ENCODE measurements around the gene ETF1.

Gene ETF1

GRCh38 chr5:138545919-138546562 is 3.0 kb upstream of the ETF1 start:
- TF ChIP-seq CREB1 (IDR thresholded peaks at IDR 0.05; ENCODE audit: low read depth) (no peak), TEAD4 (IDR thresholded peaks at IDR 0.05) (no peak), TCF12 (IDR thresholded peaks at IDR 0.05; ENCODE audit: low read depth) (no peak), FOXM1 (IDR thresholded peaks at IDR 0.05; ENCODE audit: borderline replicate concordance, low read depth) (no peak), TAF1 (IDR thresholded peaks at IDR 0.05; ENCODE audit: low read depth) (no peak), ZBTB7A (IDR thresholded peaks at IDR 0.05; ENCODE audit: low read depth) (no peak), CEBPB (IDR thresholded peaks at IDR 0.05) (no peak), EP300 (IDR thresholded peaks at IDR 0.05; ENCODE audit: borderline replicate concordance) (no peak), NFIC (IDR thresholded peaks at IDR 0.05) (no peak), YY1 (IDR thresholded peaks at IDR 0.05; ENCODE audit: low read depth) (no peak), REST (IDR thresholded peaks at IDR 0.05; ENCODE audit: low read depth) (no peak)
- TF ChIP-seq, protein P1, sequence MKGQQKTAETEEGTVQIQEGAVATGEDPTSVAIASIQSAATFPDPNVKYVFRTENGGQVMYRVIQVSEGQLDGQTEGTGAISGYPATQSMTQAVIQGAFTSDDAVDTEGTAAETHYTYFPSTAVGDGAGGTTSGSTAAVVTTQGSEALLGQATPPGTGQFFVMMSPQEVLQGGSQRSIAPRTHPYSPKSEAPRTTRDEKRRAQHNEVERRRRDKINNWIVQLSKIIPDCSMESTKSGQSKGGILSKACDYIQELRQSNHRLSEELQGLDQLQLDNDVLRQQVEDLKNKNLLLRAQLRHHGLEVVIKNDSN (IDR thresholded peaks at IDR 0.05) = no peak

- TF ChIP-seq EP300 (IDR thresholded peaks at IDR 0.05; ENCODE audit: borderline replicate concordance) (no peak), REST (IDR thresholded peaks at IDR 0.05; ENCODE audit: low read depth) (no peak), CEBPB (IDR thresholded peaks at IDR 0.05) (no peak), CREB1 (IDR thresholded peaks at IDR 0.05; ENCODE audit: low read depth) (no peak), ZBTB7A (IDR thresholded peaks at IDR 0.05; ENCODE audit: low read depth) (no peak), FOXM1 (IDR thresholded peaks at IDR 0.05; ENCODE audit: borderline replicate concordance, low read depth) (no peak), TEAD4 (IDR thresholded peaks at IDR 0.05) (no peak), EGR1 (IDR thresholded peaks at IDR 0.05) (no peak), TAF1 (IDR thresholded peaks at IDR 0.05; ENCODE audit: low read depth) (no peak), NFIC (IDR thresholded peaks at IDR 0.05) (no peak), YY1 (IDR thresholded peaks at IDR 0.05; ENCODE audit: low read depth) (no peak), TCF12 (IDR thresholded peaks at IDR 0.05; ENCODE audit: low read depth) (no peak), RAD21 (IDR thresholded peaks at IDR 0.05; ENCODE audit: low read depth) (no peak)
- TF ChIP-seq, protein P1 (IDR thresholded peaks at IDR 0.05) = no peak
Measured at GRCh38 chr5:138544181-138545134, 1.4 kb upstream of the ETF1 start.

DNA sequence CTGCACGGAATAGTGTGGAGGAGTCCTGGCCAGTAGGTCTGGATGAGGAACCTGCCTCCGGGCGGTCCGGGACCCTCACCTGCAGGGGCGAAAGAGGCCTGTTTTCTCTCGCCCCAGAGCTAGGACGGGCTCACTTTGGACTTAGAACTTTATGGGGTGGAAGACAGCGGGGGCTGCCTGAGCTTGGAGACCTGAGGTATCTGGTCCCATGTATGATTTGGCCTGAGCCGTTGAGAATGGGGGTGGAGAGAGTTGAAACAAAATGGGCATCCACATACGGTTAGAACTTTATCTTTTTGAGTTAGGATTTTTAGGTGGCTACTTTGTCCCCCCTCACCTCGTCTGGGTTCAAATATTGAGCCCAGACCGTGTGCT is 681 bp upstream of the ETF1 start:
- TF ChIP-seq TCF12 (IDR thresholded peaks at IDR 0.05; ENCODE audit: low read depth) (no peak), EP300 (IDR thresholded peaks at IDR 0.05; ENCODE audit: borderline replicate concordance) (no peak), FOXM1 (IDR thresholded peaks at IDR 0.05; ENCODE audit: borderline replicate concordance, low read depth) (no peak), CEBPB (IDR thresholded peaks at IDR 0.05) (no peak), ZBTB7A (IDR thresholded peaks at IDR 0.05; ENCODE audit: low read depth) (no peak), TAF1 (IDR thresholded peaks at IDR 0.05; ENCODE audit: low read depth) (0 out of 2 replicates have a peak, but pooled peaks have one; percentile 32), NFIC (IDR thresholded peaks at IDR 0.05) (no peak), CREB1 (IDR thresholded peaks at IDR 0.05; ENCODE audit: low read depth) (no peak), TEAD4 (IDR thresholded peaks at IDR 0.05) (no peak), EGR1 (IDR thresholded peaks at IDR 0.05) (no peak), YY1 (IDR thresholded peaks at IDR 0.05; ENCODE audit: low read depth) (peak; percentile 79; the same call in 1 of the 2 replicates), REST (IDR thresholded peaks at IDR 0.05; ENCODE audit: low read depth) (no peak), RAD21 (IDR thresholded peaks at IDR 0.05; ENCODE audit: low read depth) (no peak)
- TF ChIP-seq, protein P1 (IDR thresholded peaks at IDR 0.05) = no peak
- TF ChIP-seq, protein P2, sequence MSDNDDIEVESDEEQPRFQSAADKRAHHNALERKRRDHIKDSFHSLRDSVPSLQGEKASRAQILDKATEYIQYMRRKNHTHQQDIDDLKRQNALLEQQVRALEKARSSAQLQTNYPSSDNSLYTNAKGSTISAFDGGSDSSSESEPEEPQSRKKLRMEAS (IDR thresholded peaks at IDR 0.05) = no peak; the same call in 1 of the 2 replicates
